GM19468 (cell line): ENCODE measurements around the gene CDK15.
A peak's percentile ranks its signal among the peaks of the same experiment; 100 is the strongest.
"Not testable (repeated sequence)": the region's sequence is repeated elsewhere in the genome, so short reads cannot be mapped to it uniquely, and the experiment has no call there.

Experiments used
- ATAC-seq: cut with Tn5 transposase; IDR thresholded peaks from one replicate; pipeline ENCODE4 v1.9.1; 2021; ENCODE audit warnings: mild to moderate bottlenecking, moderate library complexity, moderate number of reproducible peaks; ENCODE audit not compliant: unreplicated experiment; ENCODE audit errors: extremely low read depth

The CDK15 gene

GRCh38 chr2:201806442-201807170, at the start of gene CDK15:
TSS of gene CDK15 (plus strand) at chr2:201806537. CDS start at chr2:201806665, 128 bp downstream.
- no peak for ATAC-seq

- ATAC-seq = no peak
Measured at GRCh38 chr2:201758234-201758633, 48.1 kb upstream of the CDK15 start.

- no peak for ATAC-seq
Measured at GRCh38 chr2:201758873-201759272, 47.5 kb upstream of the CDK15 start.

GRCh38 chr2:201759567-201759966, 46.8 kb upstream of the CDK15 start:
- ATAC-seq = no peak

- no peak for ATAC-seq
Measured at GRCh38 chr2:201761101-201761500, 45.2 kb upstream of the CDK15 start.

- not testable (repeated sequence) for ATAC-seq
Measured at GRCh38 chr2:201764469-201764868, 41.9 kb upstream of the CDK15 start.

GRCh38 chr2:201765799-201766198, 40.5 kb upstream of the CDK15 start:
- no peak for ATAC-seq

- no peak for ATAC-seq
Measured at GRCh38 chr2:201768918-201769317, 37.4 kb upstream of the CDK15 start.

GRCh38 chr2:201769666-201770373, 36.5 kb upstream of the CDK15 start:
- ATAC-seq = no peak

- ATAC-seq = no peak
Measured at GRCh38 chr2:201773990-201774389, 32.3 kb upstream of the CDK15 start.

GRCh38 chr2:201774546-201774945, 31.8 kb upstream of the CDK15 start:
- ATAC-seq = no peak

- no peak for ATAC-seq
Measured at GRCh38 chr2:201775326-201775725, 31.0 kb upstream of the CDK15 start.

- no peak for ATAC-seq
Measured at GRCh38 chr2:201777043-201777442, 29.3 kb upstream of the CDK15 start.

GRCh38 chr2:201777869-201778268, 28.5 kb upstream of the CDK15 start:
- ATAC-seq = no peak

GRCh38 chr2:201779901-201780673, 26.2 kb upstream of the CDK15 start:
- ATAC-seq = no peak

- peak; percentile 86 for ATAC-seq
Measured at GRCh38 chr2:201780674-201781493, 25.5 kb upstream of the CDK15 start, which contains the start of gene ALS2. TSS of gene ALS2 (minus strand) at chr2:201780933. CDS start at chr2:201768885, 12,048 bp downstream.

GRCh38 chr2:201781557-201782051, 24.7 kb upstream of the CDK15 start:
- no peak for ATAC-seq

GRCh38 chr2:201784563-201784962, 21.8 kb upstream of the CDK15 start:
- ATAC-seq = no peak

- no peak for ATAC-seq
Measured at GRCh38 chr2:201785135-201785534, 21.2 kb upstream of the CDK15 start.

- ATAC-seq = no peak
Measured at GRCh38 chr2:201786471-201786870, 19.9 kb upstream of the CDK15 start.
